IMR-90 (cell line): ENCODE results near the gene GGNBP2.

Experiments
- BHLHE40 ChIP-seq: fragments of 150-350 bp; IDR thresholded peaks from 2 replicates; pipeline ENCODE4 v1.6.1; 2016; ENCODE audit warnings: mild to moderate bottlenecking, low read depth, low read length
- CEBPB ChIP-seq: IDR thresholded peaks from 2 replicates; pipeline ENCODE4 v1.6.1; 2012; ENCODE audit warnings: low read depth, low read length, improper control_type of control experiment
- FOS ChIP-seq: fragments of 150-350 bp; IDR thresholded peaks from 2 replicates; pipeline ENCODE4 v1.6.1; 2016; ENCODE audit warnings: low read depth, low read length
- MAFK ChIP-seq: IDR thresholded peaks from 2 replicates; pipeline ENCODE4 v1.6.1; 2012; ENCODE audit warnings: low read depth, low read length, improper control_type of control experiment
- MAZ ChIP-seq: IDR thresholded peaks from 2 replicates; pipeline ENCODE4 v1.6.1; 2012; ENCODE audit warnings: low read depth, mild to moderate bottlenecking, low read length, improper control_type of control experiment, moderate library complexity, borderline replicate concordance
- POLR2A ChIP-seq: IDR thresholded peaks from 2 replicates; pipeline ENCODE4 v1.6.1; 2012; ENCODE audit warnings: mild to moderate bottlenecking, low read depth, low read length
- RAD21 ChIP-seq: IDR thresholded peaks from 2 replicates; pipeline ENCODE4 v1.6.1; 2012; ENCODE audit warnings: low read length, improper control_type of control experiment
- RCOR1 ChIP-seq: IDR thresholded peaks from 2 replicates; pipeline ENCODE4 v1.6.1; 2012; ENCODE audit warnings: mild to moderate bottlenecking, low read length, improper control_type of control experiment; ENCODE audit not compliant: insufficient replicate concordance
- TF ChIP-seq, protein P1 (sequence below): conservative IDR thresholded peaks from 2 replicates; pipeline ENCODE4 v1.5.1; 2012; ENCODE audit warnings: mild to moderate bottlenecking, low read depth, low read length, improper control_type of control experiment

DNA sequence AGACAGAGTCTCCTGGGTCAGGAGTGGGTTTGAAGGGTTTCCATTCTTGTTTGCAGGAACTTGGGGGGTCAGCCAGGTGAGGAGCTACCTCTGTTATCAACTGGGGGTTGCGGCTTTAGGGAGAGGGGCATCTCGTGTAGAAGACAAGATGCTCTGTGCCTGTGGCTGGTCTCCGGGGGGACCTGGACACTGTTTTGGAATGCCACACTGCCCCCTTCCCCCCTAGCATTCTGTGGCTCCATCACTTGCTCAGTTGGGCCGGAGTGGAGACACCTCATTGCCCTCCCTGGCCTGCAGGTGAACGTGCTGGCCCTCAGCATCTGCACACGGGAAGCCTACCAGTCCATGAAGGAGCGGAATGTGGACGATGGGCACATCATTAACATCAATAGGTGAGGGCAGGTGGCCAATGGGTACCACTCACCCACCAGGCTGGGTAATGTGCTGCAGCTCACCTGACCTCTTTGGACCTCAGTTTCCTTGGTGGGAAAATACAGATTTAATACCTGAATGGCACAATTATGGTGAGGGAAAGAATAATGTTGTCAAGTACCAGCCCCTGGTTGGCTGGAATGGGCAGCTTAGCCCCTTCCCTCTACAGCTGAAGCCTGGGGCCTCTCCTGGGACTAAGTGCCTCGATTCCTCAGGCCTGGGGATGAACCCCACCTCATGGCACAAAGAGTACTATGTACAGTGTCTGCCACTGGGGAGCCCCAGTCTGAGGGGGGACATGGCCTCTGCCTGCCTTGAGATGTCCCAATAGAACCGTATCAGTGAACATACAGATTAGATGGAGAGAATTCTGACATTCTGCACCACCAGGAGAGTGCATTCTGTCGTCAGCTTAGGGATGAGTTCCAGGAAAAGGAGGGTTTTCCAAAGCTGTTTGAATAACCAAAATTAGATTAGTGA, 53.4 kb downstream of the GGNBP2 start:
- TF ChIP-seq, protein P1, sequence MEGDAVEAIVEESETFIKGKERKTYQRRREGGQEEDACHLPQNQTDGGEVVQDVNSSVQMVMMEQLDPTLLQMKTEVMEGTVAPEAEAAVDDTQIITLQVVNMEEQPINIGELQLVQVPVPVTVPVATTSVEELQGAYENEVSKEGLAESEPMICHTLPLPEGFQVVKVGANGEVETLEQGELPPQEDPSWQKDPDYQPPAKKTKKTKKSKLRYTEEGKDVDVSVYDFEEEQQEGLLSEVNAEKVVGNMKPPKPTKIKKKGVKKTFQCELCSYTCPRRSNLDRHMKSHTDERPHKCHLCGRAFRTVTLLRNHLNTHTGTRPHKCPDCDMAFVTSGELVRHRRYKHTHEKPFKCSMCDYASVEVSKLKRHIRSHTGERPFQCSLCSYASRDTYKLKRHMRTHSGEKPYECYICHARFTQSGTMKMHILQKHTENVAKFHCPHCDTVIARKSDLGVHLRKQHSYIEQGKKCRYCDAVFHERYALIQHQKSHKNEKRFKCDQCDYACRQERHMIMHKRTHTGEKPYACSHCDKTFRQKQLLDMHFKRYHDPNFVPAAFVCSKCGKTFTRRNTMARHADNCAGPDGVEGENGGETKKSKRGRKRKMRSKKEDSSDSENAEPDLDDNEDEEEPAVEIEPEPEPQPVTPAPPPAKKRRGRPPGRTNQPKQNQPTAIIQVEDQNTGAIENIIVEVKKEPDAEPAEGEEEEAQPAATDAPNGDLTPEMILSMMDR: no peak
- no peak for TF ChIP-seq POLR2A
- TF ChIP-seq FOS: no peak
- TF ChIP-seq RAD21: no peak
- no peak for TF ChIP-seq MAZ
- TF ChIP-seq MAFK: no peak
- no peak for TF ChIP-seq BHLHE40
- no peak for TF ChIP-seq CEBPB
- no peak for TF ChIP-seq RCOR1
